Breast epithelium (tissue), 3 donors: ENCODE results near the gene PTGFRN.

Experiments
- POLR2A ChIP-seq: fragments of 450-650 bp; IDR thresholded peaks from one replicate; pipeline ENCODE4 v1.6.1; 2016; ENCODE audit warnings: antibody characterized with exemption, mild to moderate bottlenecking, moderate library complexity
- TF ChIP-seq, protein P1 (sequence below), 3 donors: fragments of 450-650 bp; IDR thresholded peaks; one replicate each; pipeline ENCODE4 v1.5.1; 2016 to 2017; ENCODE audit warnings: antibody characterized with exemption in 3 of 3, mild to moderate bottlenecking in 3 of 3, moderate library complexity in 3 of 3

DNA sequence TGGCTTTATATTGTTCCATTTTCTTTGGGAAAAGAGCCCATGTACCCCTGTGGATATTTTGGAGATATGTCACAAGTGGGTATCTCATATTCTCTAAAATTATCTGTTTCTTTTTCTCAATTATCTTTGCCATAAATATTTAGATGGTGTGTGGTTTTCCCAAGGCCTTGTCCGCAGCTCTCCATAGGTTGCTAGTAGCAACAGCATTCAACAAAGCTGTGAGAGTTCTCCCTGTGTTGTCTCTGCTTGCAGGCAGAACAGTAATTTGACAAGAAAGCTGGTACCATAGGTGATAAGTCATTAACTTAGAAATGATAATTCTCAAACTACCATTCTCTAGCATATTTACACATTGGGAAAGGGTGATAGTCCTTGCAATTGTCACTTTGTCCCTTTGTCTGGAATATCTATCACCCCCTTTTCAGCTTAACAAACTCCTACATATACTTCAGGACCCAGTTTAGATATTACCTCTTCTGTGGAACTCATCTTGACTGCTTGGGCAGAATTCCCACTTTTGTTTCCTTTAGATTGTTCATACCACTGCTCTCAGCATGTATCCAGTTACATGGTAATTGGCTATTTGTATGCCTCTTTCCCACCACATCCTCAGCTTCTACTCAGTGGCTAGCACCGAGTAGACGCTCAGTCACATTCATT is 100.7 kb downstream of the PTGFRN start:
- TF ChIP-seq, protein P1, sequence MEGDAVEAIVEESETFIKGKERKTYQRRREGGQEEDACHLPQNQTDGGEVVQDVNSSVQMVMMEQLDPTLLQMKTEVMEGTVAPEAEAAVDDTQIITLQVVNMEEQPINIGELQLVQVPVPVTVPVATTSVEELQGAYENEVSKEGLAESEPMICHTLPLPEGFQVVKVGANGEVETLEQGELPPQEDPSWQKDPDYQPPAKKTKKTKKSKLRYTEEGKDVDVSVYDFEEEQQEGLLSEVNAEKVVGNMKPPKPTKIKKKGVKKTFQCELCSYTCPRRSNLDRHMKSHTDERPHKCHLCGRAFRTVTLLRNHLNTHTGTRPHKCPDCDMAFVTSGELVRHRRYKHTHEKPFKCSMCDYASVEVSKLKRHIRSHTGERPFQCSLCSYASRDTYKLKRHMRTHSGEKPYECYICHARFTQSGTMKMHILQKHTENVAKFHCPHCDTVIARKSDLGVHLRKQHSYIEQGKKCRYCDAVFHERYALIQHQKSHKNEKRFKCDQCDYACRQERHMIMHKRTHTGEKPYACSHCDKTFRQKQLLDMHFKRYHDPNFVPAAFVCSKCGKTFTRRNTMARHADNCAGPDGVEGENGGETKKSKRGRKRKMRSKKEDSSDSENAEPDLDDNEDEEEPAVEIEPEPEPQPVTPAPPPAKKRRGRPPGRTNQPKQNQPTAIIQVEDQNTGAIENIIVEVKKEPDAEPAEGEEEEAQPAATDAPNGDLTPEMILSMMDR (IDR thresholded peaks at IDR 0.05) = no peak
- TF ChIP-seq POLR2A = no peak
